Inferior parietal cortex (tissue), 1 donor: ENCODE results near the gene LAT.
"Not testable (repeated sequence)": the region's sequence is repeated elsewhere in the genome, so short reads cannot be mapped to it uniquely, and the experiment has no call there.

Experiments used
- DNase-seq: peaks from one replicate; pipeline ENCODE4 v3.0.0-alpha.2; 2016; ENCODE audit errors: extremely low spot score

Gene LAT

GRCh38 chr16:28977703-28978662, 6.9 kb upstream of the LAT start:
- DNase-seq = no peak

GRCh38 chr16:28980330-28980729, 4.5 kb upstream of the LAT start:
- DNase-seq = not testable (repeated sequence)

DNA sequence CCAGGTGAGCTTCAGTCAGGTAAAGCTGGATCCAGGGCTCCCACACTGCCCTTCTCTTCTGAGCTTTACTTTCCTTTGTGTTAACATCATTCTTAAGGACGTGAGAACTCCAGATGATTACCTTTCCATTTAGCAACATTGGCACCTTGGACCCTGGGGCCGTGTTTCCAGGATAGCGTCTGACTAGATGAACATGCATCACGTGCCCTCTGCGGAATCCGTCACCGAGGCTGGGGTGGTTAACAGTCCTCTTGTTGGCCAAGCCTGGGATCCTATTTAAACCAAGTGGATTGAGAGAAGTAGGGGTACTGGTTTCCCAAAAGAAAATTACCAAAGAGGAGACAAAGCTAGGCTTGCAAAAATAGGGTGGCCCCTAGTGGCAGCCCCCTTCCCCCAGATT, 3.9 kb upstream of the LAT start:
- no peak for DNase-seq

GRCh38 chr16:28981517-28981916, 3.3 kb upstream of the LAT start:
- DNase-seq = no peak

DNA sequence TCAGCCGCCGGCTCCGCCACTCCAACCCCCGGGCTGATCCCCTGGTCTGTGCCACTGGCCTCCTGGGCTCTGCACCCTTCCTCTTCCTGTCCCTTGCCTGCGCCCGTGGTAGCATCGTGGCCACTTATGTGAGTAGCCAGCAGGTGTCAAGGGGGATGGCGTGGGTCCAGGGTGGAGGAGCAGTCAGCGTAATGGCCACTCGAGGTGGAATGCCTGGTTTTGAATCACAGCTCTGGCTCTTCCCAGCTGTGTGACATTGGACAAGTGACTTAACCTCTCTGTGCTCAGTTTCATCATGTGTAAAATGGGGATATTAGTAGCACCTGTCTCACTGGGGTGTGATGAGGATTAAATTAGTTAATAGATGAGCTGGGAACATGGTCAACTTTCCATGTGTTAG, 2.4 kb upstream of the LAT start:
- no peak for DNase-seq

DNA sequence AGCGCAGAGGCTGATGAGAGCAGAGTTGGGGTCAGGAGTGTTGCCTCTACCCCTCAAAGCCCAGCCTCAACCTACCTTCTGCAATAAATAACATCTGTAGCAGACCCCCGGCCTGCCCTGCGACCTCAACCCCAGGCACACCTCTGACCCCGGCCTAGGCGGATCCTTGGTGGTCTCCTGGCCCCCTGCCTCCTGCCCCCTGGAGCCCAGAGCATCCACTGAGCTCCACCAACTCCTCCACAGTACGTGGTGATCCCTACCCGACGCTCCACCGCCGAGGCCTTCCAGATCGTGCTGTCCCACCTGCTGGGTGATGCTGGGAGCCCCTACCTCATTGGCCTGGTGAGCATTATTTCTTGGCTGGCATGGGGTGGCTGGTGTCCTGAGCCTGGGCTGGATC, 1.9 kb upstream of the LAT start:
- DNase-seq = no peak

GRCh38 chr16:28983644-28984043, 1.2 kb upstream of the LAT start:
- no peak for DNase-seq

DNA sequence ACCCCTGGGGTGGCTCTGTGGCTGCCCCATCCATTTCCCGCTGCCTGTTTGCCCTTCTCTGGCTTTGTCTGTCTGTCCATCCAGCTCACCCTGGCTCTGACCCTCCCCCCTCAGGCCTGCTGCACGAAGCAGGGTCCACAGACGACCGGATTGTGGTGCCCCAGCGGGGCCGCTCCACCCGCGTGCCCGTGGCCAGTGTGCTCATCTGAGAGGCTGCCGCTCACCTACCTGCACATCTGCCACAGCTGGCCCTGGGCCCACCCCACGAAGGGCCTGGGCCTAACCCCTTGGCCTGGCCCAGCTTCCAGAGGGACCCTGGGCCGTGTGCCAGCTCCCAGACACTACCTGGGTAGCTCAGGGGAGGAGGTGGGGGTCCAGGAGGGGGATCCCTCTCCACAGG, 761 bp upstream of the LAT start:
- DNase-seq = no peak

- no peak for DNase-seq
Observed at GRCh38 chr16:28985211-28986041, 574 bp downstream of the LAT start.

GRCh38 chr16:28986046-28986445, 1.2 kb downstream of the LAT start:
- DNase-seq = no peak

DNA sequence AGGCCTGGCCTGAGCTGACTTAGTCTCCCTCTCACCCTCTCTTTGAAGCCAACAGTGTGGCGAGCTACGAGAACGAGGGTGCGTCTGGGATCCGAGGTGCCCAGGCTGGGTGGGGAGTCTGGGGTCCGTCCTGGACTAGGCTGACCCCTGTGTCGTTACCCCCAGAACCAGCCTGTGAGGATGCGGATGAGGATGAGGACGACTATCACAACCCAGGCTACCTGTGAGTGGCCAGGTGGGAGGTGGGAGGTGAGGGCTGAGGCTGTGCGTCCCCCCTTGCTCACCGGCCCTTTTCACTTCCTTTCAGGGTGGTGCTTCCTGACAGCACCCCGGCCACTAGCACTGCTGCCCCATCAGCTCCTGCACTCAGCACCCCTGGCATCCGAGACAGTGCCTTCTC, 1.6 kb downstream of the LAT start:
- no peak for DNase-seq

- DNase-seq = no peak
Observed at GRCh38 chr16:28987170-28987853, 2.5 kb downstream of the LAT start.

GRCh38 chr16:28989363-28989762, 4.5 kb downstream of the LAT start:
- no peak for DNase-seq

DNA sequence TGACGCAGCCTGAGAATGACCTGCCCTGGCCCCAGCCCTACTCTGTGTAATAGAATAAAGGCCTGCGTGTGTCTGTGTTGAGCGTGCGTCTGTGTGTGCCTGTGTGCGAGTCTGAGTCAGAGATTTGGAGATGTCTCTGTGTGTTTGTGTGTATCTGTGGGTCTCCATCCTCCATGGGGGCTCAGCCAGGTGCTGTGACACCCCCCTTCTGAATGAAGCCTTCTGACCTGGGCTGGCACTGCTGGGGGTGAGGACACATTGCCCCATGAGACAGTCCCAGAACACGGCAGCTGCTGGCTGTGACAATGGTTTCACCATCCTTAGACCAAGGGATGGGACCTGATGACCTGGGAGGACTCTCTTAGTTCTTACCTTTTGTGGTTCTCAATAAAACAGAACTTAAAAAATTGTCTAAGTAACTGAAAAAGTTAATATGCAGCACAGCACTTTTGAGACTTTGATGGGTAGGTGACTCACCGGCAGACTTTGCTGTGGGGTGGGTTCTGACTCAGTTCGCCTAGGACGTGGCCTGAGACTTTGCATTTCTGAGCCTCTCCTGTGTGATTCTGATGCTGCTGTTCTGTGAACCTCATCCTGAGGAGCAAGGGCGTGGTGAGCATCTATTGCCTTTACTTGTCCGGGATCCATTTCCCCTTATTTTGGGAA, 5.7 kb downstream of the LAT start:
- DNase-seq = no peak

DNA sequence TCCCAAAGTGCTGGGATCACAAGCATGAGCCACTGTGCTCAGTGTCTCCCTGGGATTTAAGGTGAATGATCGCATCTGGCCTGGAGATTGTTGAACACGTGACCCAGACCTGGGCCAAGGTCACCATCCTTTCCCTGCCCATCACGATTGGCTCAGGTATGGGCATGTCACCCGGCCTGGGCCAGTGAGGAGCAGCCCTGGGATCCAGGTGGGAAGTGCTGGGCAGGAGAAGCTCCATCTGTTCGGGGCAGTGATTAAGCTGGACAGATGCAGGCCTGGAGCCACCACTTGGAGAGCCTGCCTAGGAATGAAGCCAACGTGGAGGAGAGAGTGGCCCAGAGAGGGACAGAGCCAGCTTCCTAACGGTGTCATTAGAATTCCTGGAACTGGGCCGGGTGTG, 6.8 kb downstream of the LAT start:
- no peak for DNase-seq

DNA sequence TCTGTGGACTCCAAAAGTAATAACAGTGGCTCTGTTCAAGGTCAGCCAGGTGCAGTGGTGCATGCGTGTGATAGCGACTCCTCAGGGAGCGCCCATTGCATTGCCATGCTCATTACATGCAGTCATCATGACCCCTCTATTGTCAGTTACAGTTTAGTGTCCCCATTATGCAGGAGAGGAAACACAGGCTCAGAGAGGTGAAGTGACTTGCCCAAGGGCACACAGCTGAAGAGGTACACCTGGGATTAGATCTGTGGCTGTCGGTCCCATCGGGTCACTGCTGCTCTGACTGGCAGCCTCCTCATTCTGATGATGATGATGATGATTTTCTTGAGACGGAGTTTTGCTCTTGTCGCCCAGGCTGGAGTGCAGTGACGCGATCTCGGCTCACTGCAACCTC, 7.6 kb downstream of the LAT start:
- DNase-seq = no peak

DNA sequence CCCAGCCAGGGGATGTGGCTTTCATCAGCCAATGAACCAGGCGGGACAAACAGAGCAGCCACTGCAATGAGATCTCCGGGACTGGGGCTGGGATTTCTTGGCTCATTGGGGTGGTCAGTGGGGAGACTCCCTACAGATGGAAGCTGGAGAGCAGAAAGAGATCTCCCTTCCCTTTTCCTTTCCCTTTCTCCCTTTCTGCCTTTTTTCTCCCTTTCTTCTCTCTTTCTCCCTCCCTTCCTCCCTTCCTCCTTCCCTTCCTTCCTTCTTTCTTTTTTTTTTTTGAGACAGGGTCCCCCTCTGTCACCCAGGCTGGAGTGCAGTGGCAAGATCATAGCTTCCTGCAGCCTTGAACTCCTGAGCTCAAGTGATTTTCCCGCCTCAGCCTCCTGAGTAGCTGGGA, 14.0 kb downstream of the LAT start:
- no peak for DNase-seq

DNA sequence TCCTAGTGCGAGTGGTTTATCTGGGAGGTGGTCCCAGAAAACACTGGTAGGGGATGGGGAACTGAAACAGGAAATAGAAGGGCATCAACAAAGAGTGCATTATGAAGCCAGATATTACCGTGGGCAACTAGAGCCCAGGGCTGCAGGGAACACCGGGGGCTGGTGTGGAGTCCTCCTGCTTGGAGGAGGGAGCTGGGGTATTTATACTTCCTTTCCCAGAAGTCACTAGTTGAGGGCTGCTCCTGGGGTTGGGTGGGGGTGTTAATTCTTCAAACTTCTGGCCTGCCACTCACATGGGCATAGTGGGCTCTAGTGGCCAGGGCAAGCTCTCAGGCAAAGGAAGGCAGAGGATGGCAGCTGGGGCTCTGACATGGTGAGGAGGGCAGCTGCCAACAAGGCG, 14.7 kb downstream of the LAT start:
- DNase-seq = no peak

GRCh38 chr16:29000019-29000418, 15.2 kb downstream of the LAT start:
- DNase-seq = no peak

GRCh38 chr16:29004496-29005139, 19.8 kb downstream of the LAT start:
- not testable (repeated sequence) for DNase-seq
